ENCODE data around the gene PDSS2. TPM values are rescaled to one million over a fixed set of nuclear protein-coding genes. Genes with fewer than 3 reads are reported as not detected.
A peak's percentile ranks its signal among the peaks of the same experiment; 100 is the strongest.

Gene PDSS2
- total and polyA plus RNA-seq, 4 donors: 6.6 to 19.8 (median 15.6) TPM

- Histone ChIP-seq H3K9ac (ENCODE audit: insufficient read depth in 1 of 2, low read length in 2 of 2) (no peak overlapping the region), H3K4me3 (no peak overlapping the region), H3K36me3 (ENCODE audit: control insufficient read depth in 4 of 4, insufficient read depth in 4 of 4, low read length in 4 of 4) (no peaks in the 10 kb centered on the region), H3K4me1 (ENCODE audit: control insufficient read depth in 5 of 5, insufficient read depth in 5 of 5, low read length in 5 of 5) (no peaks in the 10 kb centered on the region), H3K27ac (ENCODE audit: low read depth in 1 of 2, low read length in 1 of 2) (no peak overlapping the region), H3K27me3 (ENCODE audit: control insufficient read depth in 3 of 3, insufficient read depth in 3 of 3, low read length in 2 of 3) (no peaks in the 10 kb centered on the region), H3K9me3 (ENCODE audit: control insufficient read depth in 4 of 4, insufficient read depth in 3 of 4, low read length in 3 of 4) (no peaks in the 10 kb centered on the region)
- 97 to 99% methylated on average over 3 of the region's 3 CpGs for WGBS, 2 donors
- no peak for DNase-seq
- no peak for ATAC-seq (ENCODE audit: insufficient read depth, low FRiP score)
- no peak for TF ChIP-seq CTCF (IDR thresholded peaks at IDR 0.05; ENCODE audit: control extremely low read depth, extremely low read depth)
These were observed 297.8 kb downstream of the PDSS2 start for GRCh38 chr6:107161521-107161920.

- ATAC-seq (ENCODE audit: insufficient read depth, low FRiP score): no peak
- H3K9ac ChIP-seq (ENCODE audit: insufficient read depth in 1 of 2, low read length in 2 of 2): no peak overlapping the region
- no peak overlapping the region for H3K4me3 ChIP-seq
- H3K36me3 ChIP-seq (ENCODE audit: control insufficient read depth in 4 of 4, insufficient read depth in 4 of 4, low read length in 4 of 4): no peaks in the 10 kb centered on the region
- DNase-seq: no peak
- H3K27me3 ChIP-seq (ENCODE audit: control insufficient read depth in 3 of 3, insufficient read depth in 3 of 3, low read length in 2 of 3): no peaks in the 10 kb centered on the region
- H3K4me1 ChIP-seq (ENCODE audit: control insufficient read depth in 5 of 5, insufficient read depth in 5 of 5, low read length in 5 of 5): peaks cover 0 to 16% (median 3%) of the 10 kb centered on the region in 5 donors
- WGBS, 2 donors: 85 to 92% methylated on average over 2 of the region's 2 CpGs
- no peaks in the 10 kb centered on the region for H3K9me3 ChIP-seq (ENCODE audit: control insufficient read depth in 4 of 4, insufficient read depth in 3 of 4, low read length in 3 of 4)
- TF ChIP-seq CTCF (IDR thresholded peaks at IDR 0.05; ENCODE audit: control extremely low read depth, extremely low read depth): no peak
- H3K27ac ChIP-seq (ENCODE audit: low read depth in 1 of 2, low read length in 1 of 2): no peak overlapping the region
These were observed 302.7 kb downstream of the PDSS2 start for GRCh38 chr6:107156617-107157016.

- Histone ChIP-seq H3K4me3 (no peak overlapping the region), H3K36me3 (ENCODE audit: control insufficient read depth in 4 of 4, insufficient read depth in 4 of 4, low read length in 4 of 4) (no peaks in the 10 kb centered on the region), H3K9ac (ENCODE audit: insufficient read depth in 1 of 2, low read length in 2 of 2) (no peak overlapping the region), H3K27me3 (ENCODE audit: control insufficient read depth in 3 of 3, insufficient read depth in 3 of 3, low read length in 2 of 3) (no peaks in the 10 kb centered on the region), H3K4me1 (ENCODE audit: control insufficient read depth in 5 of 5, insufficient read depth in 5 of 5, low read length in 5 of 5) (peaks cover 0 to 18% (median 3%) of the 10 kb centered on the region in 5 donors), H3K9me3 (ENCODE audit: control insufficient read depth in 4 of 4, insufficient read depth in 3 of 4, low read length in 3 of 4) (no peaks in the 10 kb centered on the region), H3K27ac (ENCODE audit: low read depth in 1 of 2, low read length in 1 of 2) (peak overlapping the region in 1 of 2 donors; percentile 53)
- WGBS, 2 donors: 79 to 94% methylated on average over 2 of the region's 2 CpGs
- DNase-seq (no peak), ATAC-seq (ENCODE audit: insufficient read depth, low FRiP score) (no peak)
- no peak for TF ChIP-seq CTCF (IDR thresholded peaks at IDR 0.05; ENCODE audit: control extremely low read depth, extremely low read depth)
These were observed 304.6 kb downstream of the PDSS2 start for GRCh38 chr6:107154801-107155160.

GRCh38 chr6:107154131-107154800 lies 305.1 kb downstream of the PDSS2 start:
- DNase-seq (peak; percentile 37 to 57 (median 50)), ATAC-seq (ENCODE audit: insufficient read depth, low FRiP score) (peak; percentile 49)
- whole genome bisulfite sequencing, 2 donors: 56 to 76% methylated on average over 12 of the region's 12 CpGs

More at GRCh38 chr6:107154131-107154800, 305.1 kb downstream of the PDSS2 start:
- TF ChIP-seq CTCF (IDR thresholded peaks at IDR 0.05; ENCODE audit: control extremely low read depth, extremely low read depth): no peak
- H3K9me3 ChIP-seq (ENCODE audit: control insufficient read depth in 4 of 4, insufficient read depth in 3 of 4, low read length in 3 of 4): no peaks in the 10 kb centered on the region
- no peaks in the 10 kb centered on the region for H3K36me3 ChIP-seq (ENCODE audit: control insufficient read depth in 4 of 4, insufficient read depth in 4 of 4, low read length in 4 of 4)
- H3K9ac ChIP-seq (ENCODE audit: insufficient read depth in 1 of 2, low read length in 2 of 2): no peak overlapping the region
- no peak overlapping the region for H3K27ac ChIP-seq (ENCODE audit: low read depth in 1 of 2, low read length in 1 of 2)
- no peak overlapping the region for H3K4me3 ChIP-seq
- no peaks in the 10 kb centered on the region for H3K27me3 ChIP-seq (ENCODE audit: control insufficient read depth in 3 of 3, insufficient read depth in 3 of 3, low read length in 2 of 3)
- H3K4me1 ChIP-seq (ENCODE audit: control insufficient read depth in 5 of 5, insufficient read depth in 5 of 5, low read length in 5 of 5): peaks cover 0 to 18% (median 3%) of the 10 kb centered on the region in 5 donors

All from lung (tissue), 12 donors.